Measurements from ENCODE around the gene KIF1A. TPM values are rescaled to one million over a fixed set of nuclear protein-coding genes. Genes with fewer than 3 reads are reported as not detected.
A peak's percentile ranks its signal among the peaks of the same experiment; 100 is the strongest.

Gene KIF1A
- total RNA-seq, 1 donor from 2014 or later, result 90.9 TPM

DNA sequence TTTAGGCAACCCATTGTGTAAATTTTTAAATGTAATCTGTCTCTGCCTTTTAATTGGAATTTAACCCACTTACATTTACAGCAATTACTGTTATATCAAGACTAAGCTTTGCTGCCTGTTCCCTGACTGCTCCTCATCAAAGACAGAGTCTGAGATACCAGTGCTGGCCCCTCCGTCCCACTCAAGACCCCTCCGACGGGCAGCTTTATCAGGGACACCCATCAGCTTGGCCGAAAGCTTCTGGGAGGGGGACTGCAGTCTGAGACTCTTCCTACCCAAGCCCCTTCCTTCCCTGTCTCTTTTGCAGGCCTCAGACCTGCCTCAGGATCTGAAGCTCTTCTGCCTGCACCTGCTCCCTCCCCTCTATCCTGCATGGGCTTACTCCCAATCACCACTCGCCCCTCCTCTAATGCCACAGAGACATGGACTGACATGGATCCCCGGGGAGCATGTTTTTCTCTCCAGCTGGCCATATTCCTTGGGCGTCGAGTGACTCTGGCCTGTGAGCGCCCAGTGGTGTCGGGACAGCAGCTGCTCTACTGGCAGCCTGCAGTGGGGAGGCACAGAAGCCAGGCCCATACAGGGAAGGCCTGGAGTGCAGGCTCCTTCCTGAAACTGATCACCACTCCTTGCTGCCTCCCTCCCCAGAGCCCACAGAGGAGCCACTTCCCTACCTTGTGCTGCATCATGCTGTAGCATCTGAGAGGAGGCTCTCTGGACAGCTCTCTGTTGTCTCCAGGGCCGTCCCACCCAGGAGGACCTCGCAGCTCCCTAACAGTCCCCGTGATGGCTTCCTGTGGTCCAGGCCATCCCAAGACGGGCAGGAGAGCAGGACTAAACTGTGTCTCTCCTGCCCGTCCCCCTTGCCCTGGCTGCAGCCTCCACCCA, 3.7 kb upstream of the KIF1A start:
- peaks cover 75% of the 10 kb centered on the region for H3K27me3 Mint-ChIP-seq (ENCODE audit: low read depth)
- peaks cover 12% of the 10 kb centered on the region for H3K4me1 Mint-ChIP-seq
- no peaks in the 10 kb centered on the region for H3K9me3 Mint-ChIP-seq
- peak overlapping the region; percentile 48 for H3K4me3 Mint-ChIP-seq
- TF ChIP-seq, protein P1, sequence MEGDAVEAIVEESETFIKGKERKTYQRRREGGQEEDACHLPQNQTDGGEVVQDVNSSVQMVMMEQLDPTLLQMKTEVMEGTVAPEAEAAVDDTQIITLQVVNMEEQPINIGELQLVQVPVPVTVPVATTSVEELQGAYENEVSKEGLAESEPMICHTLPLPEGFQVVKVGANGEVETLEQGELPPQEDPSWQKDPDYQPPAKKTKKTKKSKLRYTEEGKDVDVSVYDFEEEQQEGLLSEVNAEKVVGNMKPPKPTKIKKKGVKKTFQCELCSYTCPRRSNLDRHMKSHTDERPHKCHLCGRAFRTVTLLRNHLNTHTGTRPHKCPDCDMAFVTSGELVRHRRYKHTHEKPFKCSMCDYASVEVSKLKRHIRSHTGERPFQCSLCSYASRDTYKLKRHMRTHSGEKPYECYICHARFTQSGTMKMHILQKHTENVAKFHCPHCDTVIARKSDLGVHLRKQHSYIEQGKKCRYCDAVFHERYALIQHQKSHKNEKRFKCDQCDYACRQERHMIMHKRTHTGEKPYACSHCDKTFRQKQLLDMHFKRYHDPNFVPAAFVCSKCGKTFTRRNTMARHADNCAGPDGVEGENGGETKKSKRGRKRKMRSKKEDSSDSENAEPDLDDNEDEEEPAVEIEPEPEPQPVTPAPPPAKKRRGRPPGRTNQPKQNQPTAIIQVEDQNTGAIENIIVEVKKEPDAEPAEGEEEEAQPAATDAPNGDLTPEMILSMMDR (conservative IDR thresholded peaks at IDR 0.05), result no peak
- no peak overlapping the region for H3K27ac Mint-ChIP-seq (ENCODE audit: unreplicated experiment)
- no peak for DNase-seq (ENCODE audit: low read depth, low spot score)
- H3K36me3 Mint-ChIP-seq (ENCODE audit: low read depth), result no peaks in the 10 kb centered on the region

DNA sequence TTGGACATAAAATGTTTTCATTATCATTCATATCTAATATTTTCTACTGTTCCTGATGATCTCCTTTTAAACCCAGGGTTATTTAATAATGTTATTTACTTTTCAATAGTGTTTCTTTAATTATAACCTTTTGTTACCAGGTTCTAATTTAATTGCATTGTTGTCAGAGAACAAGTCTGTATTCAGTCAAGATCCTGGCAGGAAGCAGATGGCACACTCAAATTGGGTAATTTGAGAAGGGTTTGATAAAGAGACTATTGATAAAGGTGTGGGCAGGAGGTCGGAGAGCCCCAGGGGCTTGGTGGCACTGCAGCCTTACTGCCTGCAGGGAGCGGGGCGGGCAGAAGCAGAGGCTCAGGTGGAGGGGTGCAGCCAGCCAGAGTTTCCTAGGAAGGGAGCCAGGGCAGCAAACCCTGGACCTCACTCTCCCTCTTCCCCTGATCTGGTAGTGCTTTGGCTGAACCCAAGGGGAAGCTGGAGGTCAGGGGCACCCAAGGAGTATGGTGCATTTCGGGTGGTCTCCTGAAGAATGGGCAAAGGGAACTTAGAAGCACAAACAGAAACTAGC, 2.3 kb upstream of the KIF1A start:
- no peaks in the 10 kb centered on the region for H3K9me3 Mint-ChIP-seq
- H3K4me1 Mint-ChIP-seq, result peaks cover 16% of the 10 kb centered on the region
- DNase-seq (ENCODE audit: low read depth, low spot score), result no peak
- TF ChIP-seq, protein P1 (conservative IDR thresholded peaks at IDR 0.05), result no peak
- H3K27ac Mint-ChIP-seq (ENCODE audit: unreplicated experiment), result no peak overlapping the region
- H3K4me3 Mint-ChIP-seq, result peak overlapping the region; percentile 82
- no peaks in the 10 kb centered on the region for H3K36me3 Mint-ChIP-seq (ENCODE audit: low read depth)
- H3K27me3 Mint-ChIP-seq (ENCODE audit: low read depth), result peaks cover 69% of the 10 kb centered on the region

DNA sequence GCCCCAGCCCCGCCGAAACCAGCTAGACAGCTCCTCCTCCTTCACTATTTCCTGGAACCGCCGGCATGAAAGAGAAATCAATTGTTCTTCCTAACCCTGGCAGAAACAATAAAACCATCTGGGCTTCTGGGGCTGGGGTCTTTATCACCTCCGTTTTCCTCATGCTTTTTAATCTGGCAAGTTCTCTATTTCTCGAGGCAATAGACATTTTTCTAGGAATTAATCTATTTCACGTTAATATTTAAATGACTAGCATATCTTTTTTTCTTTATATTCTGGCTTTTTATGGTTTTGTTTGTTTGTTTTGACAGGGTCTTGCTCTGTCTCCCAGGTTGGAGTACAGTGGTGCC, 1.4 kb upstream of the KIF1A start:
- Mint-ChIP-seq H3K36me3 (ENCODE audit: low read depth) (no peaks in the 10 kb centered on the region), H3K27me3 (ENCODE audit: low read depth) (peaks cover 60% of the 10 kb centered on the region), H3K4me1 (peaks cover 16% of the 10 kb centered on the region), H3K4me3 (peak overlapping the region; percentile 82), H3K27ac (ENCODE audit: unreplicated experiment) (peak overlapping the region; percentile 32), H3K9me3 (no peaks in the 10 kb centered on the region)
- TF ChIP-seq, protein P1 (conservative IDR thresholded peaks at IDR 0.05), result no peak
- DNase-seq (ENCODE audit: low read depth, low spot score), result no peak

DNA sequence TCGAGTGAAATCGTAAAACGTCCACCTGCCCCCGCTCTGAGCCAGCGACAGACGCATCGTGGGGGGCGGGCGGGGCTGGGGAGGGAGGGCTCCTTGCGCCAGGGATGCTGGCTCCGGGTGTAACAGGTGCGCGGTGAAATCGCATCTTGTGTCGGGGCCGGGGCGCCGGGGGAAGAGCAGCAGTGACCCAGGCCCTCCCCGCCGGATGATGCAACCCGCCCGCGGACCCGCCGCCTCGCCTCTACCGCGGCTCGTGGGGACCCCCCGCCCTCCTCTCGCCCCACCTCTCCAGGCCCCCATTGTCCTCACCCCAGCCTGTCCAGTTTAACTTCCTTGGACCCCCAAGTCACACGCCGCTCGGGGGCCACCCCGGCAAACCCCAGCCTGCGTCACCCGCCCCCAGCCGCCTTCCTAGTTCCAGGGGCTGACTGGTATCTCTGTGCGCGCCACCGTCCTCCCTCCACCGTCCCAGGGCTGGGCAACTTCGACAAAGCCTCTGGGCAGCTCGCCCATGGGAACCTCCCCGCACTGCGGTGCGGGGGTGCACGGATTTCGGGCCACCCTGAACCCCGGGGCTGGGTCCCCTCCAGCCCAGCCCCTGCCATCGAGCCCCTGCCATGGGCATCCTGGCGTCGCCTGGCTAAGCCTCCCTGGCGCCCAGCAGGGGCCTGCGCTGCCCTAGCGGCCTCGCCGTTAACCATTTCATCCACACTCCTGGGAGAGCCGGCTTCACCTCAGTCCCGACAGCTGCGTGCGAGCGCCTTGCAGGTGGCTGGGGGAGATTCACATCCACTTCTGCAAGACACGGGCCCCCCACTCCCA, 799 bp upstream of the KIF1A start:
- TF ChIP-seq, protein P1 (conservative IDR thresholded peaks at IDR 0.05), result peak; percentile 37
- Mint-ChIP-seq H3K9me3 (no peaks in the 10 kb centered on the region), H3K27me3 (ENCODE audit: low read depth) (peaks cover 55% of the 10 kb centered on the region), H3K4me3 (peak overlapping the region; percentile 82), H3K4me1 (peaks cover 16% of the 10 kb centered on the region), H3K36me3 (ENCODE audit: low read depth) (no peaks in the 10 kb centered on the region), H3K27ac (ENCODE audit: unreplicated experiment) (peak overlapping the region; percentile 32)
- DNase-seq (ENCODE audit: low read depth, low spot score), result peak; percentile 43

DNA sequence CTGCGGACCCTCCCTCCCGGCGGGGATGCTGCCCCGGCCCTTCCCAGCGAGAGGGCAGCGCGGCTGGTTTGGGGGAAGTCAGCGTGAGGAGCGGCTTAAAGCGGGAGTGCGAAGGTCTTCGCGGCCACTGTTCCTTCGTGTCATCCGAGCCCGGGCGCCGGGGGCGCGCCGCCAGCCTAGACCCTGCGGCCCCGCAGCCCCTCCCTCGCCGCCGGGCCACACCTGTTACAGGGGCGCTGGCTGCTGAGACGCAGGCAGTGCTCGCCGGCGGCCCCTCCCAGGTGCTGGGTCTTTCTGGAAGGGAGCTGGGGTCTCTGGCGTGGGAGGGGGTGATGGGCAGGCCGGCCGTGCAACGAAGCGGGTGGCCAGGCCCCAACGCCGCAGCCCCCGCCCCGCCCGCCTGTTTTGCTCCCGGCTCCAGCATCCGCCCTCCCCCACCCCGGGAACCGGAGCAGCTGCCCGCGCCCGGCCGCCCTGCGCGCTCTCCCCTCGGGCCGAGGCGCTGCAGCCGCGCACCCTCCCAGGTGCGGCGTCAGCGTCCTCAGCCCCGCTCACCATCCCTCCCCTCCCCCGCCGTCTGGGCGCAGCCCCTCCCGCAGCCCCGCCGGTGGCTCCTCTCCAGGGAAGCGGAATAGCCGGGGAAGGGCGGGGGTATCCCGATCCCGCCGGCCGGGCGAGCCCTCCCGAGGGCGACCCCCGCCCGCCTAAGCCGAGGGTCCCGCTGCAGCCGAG, 727 bp downstream of the KIF1A start:
- peaks cover 16% of the 10 kb centered on the region for H3K4me1 Mint-ChIP-seq
- H3K4me3 Mint-ChIP-seq, result peak overlapping the region; percentile 80
- H3K27me3 Mint-ChIP-seq (ENCODE audit: low read depth), result peaks cover 41% of the 10 kb centered on the region
- H3K36me3 Mint-ChIP-seq (ENCODE audit: low read depth), result peaks cover 2% of the 10 kb centered on the region
- DNase-seq (ENCODE audit: low read depth, low spot score), result peak; percentile 20
- no peak overlapping the region for H3K27ac Mint-ChIP-seq (ENCODE audit: unreplicated experiment)
- H3K9me3 Mint-ChIP-seq, result peaks cover 1% of the 10 kb centered on the region
- TF ChIP-seq, protein P1 (conservative IDR thresholded peaks at IDR 0.05), result no peak

Measured in neural crest cell (in vitro differentiated cells).